ENCODE results near the gene USP28.
A peak's percentile ranks its signal among the peaks of the same experiment; 100 is the strongest.
"Not testable (repeated sequence)": the region's sequence is repeated elsewhere in the genome, so short reads cannot be mapped to it uniquely, and the experiment has no call there.

Gene USP28, protein sequence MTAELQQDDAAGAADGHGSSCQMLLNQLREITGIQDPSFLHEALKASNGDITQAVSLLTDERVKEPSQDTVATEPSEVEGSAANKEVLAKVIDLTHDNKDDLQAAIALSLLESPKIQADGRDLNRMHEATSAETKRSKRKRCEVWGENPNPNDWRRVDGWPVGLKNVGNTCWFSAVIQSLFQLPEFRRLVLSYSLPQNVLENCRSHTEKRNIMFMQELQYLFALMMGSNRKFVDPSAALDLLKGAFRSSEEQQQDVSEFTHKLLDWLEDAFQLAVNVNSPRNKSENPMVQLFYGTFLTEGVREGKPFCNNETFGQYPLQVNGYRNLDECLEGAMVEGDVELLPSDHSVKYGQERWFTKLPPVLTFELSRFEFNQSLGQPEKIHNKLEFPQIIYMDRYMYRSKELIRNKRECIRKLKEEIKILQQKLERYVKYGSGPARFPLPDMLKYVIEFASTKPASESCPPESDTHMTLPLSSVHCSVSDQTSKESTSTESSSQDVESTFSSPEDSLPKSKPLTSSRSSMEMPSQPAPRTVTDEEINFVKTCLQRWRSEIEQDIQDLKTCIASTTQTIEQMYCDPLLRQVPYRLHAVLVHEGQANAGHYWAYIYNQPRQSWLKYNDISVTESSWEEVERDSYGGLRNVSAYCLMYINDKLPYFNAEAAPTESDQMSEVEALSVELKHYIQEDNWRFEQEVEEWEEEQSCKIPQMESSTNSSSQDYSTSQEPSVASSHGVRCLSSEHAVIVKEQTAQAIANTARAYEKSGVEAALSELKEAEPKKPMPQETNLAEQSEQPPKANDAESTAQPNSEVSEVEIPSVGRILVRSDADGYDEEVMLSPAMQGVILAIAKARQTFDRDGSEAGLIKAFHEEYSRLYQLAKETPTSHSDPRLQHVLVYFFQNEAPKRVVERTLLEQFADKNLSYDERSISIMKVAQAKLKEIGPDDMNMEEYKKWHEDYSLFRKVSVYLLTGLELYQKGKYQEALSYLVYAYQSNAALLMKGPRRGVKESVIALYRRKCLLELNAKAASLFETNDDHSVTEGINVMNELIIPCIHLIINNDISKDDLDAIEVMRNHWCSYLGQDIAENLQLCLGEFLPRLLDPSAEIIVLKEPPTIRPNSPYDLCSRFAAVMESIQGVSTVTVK

DNA sequence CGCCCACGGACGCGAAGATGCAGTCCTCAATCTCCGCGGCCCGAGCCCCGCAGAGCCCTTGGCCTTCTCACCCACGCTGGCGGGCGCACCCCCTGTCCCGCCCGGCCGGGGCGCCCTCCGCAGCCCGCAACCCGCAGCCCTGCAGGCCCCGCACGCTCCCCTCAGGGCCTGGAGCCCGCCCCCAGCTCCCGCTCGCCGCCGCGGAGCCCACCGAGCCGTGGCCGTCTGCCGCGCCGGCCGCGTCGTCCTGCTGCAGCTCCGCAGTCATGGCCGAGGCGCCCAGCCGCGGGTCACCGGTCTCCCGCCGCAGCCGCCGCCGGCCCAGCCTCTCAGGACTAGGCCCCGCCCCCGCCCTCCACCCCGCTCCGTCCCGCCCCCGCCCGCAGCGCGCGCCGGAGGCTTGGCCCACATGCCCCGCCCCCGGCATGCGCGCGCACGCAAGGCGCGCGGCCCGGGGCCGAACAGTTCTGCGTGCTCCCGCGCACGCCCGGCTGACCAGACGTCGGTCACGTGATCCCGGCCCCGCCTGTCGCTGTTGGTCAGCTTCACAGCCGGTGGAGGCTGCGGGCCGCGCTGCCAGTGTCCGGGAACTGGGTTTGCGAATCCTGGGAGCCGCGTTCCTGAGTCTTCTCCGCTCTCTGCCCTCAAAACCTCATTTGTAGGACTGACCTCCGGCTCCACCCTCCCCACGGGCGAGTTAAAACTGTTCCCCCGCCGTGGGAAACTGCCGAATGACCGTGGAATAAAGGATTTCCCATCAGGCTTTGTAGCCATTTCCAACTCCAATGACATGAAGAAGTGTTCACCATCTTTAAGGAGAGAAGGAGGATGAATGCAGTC, at the start of gene USP28:
TSS of gene USP28 (minus strand) at position 339 of the 840 bp plus-strand sequence. CDS start at position 268, 71 bp downstream.
- Histone ChIP-seq H3K36me3 (replicated peaks) (no peaks in the 10 kb centered on the region), H3K27ac (peak within 1 kb of the TSS; percentile 95), H3K4me3 (ENCODE audit: low read depth, low read length) (peak within 1 kb of the TSS; percentile 73), H3K27me3 (replicated peaks) (no peaks in the 10 kb centered on the region)
- in situ Hi-C loops (cut with HindIII; ENCODE audit: low pct_ligation_motif_present, low sequenced_read_pairs), result no loop called here
- DNase-seq, result peak; percentile 94
- TF ChIP-seq, protein P1, sequence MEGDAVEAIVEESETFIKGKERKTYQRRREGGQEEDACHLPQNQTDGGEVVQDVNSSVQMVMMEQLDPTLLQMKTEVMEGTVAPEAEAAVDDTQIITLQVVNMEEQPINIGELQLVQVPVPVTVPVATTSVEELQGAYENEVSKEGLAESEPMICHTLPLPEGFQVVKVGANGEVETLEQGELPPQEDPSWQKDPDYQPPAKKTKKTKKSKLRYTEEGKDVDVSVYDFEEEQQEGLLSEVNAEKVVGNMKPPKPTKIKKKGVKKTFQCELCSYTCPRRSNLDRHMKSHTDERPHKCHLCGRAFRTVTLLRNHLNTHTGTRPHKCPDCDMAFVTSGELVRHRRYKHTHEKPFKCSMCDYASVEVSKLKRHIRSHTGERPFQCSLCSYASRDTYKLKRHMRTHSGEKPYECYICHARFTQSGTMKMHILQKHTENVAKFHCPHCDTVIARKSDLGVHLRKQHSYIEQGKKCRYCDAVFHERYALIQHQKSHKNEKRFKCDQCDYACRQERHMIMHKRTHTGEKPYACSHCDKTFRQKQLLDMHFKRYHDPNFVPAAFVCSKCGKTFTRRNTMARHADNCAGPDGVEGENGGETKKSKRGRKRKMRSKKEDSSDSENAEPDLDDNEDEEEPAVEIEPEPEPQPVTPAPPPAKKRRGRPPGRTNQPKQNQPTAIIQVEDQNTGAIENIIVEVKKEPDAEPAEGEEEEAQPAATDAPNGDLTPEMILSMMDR (IDR thresholded peaks at IDR 0.05; ENCODE audit: low read depth, low read length, missing control alignments), result no peak

DNA sequence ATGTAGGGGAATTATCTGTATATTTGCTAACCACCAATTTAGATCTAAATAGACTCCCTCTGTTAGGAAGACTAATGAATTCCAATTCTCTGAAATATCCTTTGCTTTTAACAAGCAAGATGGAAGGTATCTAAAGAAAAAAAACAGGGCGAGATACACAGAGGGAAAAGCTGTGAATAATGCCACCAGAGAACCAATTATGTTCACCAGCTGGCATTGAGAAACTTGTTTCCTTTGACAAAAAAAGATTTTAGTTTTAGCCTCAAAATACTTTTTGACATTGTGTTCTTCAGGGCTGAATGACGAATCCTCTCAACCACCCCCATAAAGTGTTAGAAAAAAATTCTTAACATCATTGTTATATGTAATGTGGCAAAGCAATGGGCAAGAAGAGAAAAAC, 48.2 kb upstream of the USP28 start:
- Histone ChIP-seq H3K27ac (no peak overlapping the region), H3K27me3 (replicated peaks) (no peaks in the 10 kb centered on the region), H3K36me3 (replicated peaks) (no peaks in the 10 kb centered on the region), H3K4me3 (ENCODE audit: low read depth, low read length) (no peak overlapping the region)
- in situ Hi-C loops (cut with HindIII; ENCODE audit: low pct_ligation_motif_present, low sequenced_read_pairs), result loop anchor here (25.0 kb wide), 1 partner anchor 339 kb away; no protein-coding TSS in a partner anchor
- TF ChIP-seq, protein P1 (IDR thresholded peaks at IDR 0.05; ENCODE audit: low read depth, low read length, missing control alignments), result no peak
- DNase-seq, result no peak

DNA sequence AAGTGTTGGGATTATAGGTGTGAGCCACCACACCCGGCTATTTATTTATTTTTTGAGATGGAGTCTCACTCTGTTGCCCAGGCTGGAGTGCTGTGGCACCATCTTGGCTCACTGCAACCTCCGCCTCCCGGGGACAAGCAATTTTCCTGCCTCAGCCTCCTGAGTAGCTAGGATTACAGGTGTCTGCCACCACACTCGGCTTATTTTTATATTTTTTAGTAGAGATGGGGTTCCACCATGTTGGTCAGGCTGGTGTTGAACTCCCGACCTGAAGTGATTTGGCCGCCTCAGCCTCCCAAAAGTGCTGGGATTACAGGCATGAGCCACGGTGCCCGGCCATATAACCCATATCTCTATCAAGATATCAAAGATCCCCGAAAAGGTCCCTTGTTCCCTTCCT, 36.1 kb upstream of the USP28 start:
- not testable (repeated sequence) for DNase-seq
- in situ Hi-C loops (cut with HindIII; ENCODE audit: low pct_ligation_motif_present, low sequenced_read_pairs), result loop anchor here (25.0 kb wide), 1 partner anchor 351 kb away; no protein-coding TSS in a partner anchor

DNA sequence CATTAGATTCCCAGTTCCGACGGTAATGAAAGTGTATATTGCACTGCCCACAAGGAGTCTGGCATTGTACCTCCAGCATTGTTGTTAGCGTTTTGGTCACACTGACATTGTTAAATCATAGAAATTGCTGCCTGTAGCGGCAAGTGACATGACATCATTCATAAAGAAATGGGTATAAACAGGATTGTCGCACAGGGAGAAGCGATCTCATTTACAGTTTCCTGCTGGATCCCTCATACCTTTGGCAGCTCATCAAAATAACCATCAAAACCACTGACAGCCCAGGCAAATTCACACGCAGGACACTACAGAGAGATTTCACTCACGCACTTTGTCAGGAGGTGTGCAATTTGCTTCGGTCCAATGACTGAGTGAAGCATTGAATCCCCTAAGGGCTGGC, 32.7 kb upstream of the USP28 start:
- in situ Hi-C loops (cut with HindIII; ENCODE audit: low pct_ligation_motif_present, low sequenced_read_pairs), result loop anchor here (25.0 kb wide), 1 partner anchor 354 kb away; no protein-coding TSS in a partner anchor
- TF ChIP-seq, protein P1 (IDR thresholded peaks at IDR 0.05; ENCODE audit: low read depth, low read length, missing control alignments), result no peak
- Histone ChIP-seq H3K4me3 (ENCODE audit: low read depth, low read length) (no peak overlapping the region), H3K36me3 (replicated peaks) (no peaks in the 10 kb centered on the region), H3K27ac (no peak overlapping the region), H3K27me3 (replicated peaks) (no peaks in the 10 kb centered on the region)
- no peak for DNase-seq

More for the DNA sequence above, 36.1 kb upstream of the USP28 start:
- not testable (repeated sequence) for H3K4me3 ChIP-seq (ENCODE audit: low read depth, low read length); H3K27me3 ChIP-seq (replicated peaks); H3K36me3 ChIP-seq (replicated peaks); H3K27ac ChIP-seq

DNA sequence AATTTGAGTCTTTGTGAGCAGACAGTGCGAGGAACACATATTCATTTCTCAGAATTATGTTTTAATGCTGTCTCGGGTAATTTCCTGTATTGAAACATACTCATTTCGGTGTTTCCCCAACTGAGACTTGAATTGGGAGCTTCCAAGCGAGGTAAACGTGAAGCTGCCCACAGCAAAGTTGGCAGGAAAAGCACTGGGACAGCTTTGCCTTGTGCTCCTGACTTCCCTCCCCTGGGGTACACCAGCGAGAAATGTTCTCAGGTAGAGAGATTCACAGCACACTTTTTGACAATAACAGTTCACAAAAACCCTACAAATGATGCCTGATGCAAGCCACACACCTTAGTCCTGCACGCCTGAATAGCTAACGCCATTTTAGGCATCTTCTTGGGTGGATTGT, 32.3 kb upstream of the USP28 start:
- no peak overlapping the region for H3K27ac ChIP-seq
- no peak overlapping the region for H3K4me3 ChIP-seq (ENCODE audit: low read depth, low read length)
- no peak for DNase-seq
- TF ChIP-seq, protein P1 (IDR thresholded peaks at IDR 0.05; ENCODE audit: low read depth, low read length, missing control alignments), result no peak
- in situ Hi-C loops (cut with HindIII; ENCODE audit: low pct_ligation_motif_present, low sequenced_read_pairs), result loop anchor here (25.0 kb wide), 1 partner anchor 355 kb away; no protein-coding TSS in a partner anchor
- no peaks in the 10 kb centered on the region for H3K27me3 ChIP-seq (replicated peaks)
- H3K36me3 ChIP-seq (replicated peaks), result no peaks in the 10 kb centered on the region
